Fibroblast of mammary gland (primary cell): ENCODE results near the gene CHM.
"Not testable (repeated sequence)": the region's sequence is repeated elsewhere in the genome, so short reads cannot be mapped to it uniquely, and the experiment has no call there.

ENCODE experiments used
- DNase-seq: peaks from one replicate; pipeline ENCODE4 v3.0.0-alpha.2; 2010; ENCODE audit warnings: low read depth
- H3K4me3 ChIP-seq: 2 replicates; pipeline ENCODE4 v1.5.1; 2011; ENCODE audit warnings: low read depth, mild to moderate bottlenecking, low read length, moderate library complexity; ENCODE audit not compliant: control insufficient read depth
- CTCF ChIP-seq: conservative IDR thresholded peaks from 2 replicates; pipeline ENCODE4 v1.5.1; 2011; ENCODE audit warnings: low read depth, low read length, inconsistent platforms; ENCODE audit not compliant: control insufficient read depth, insufficient read depth

The CHM gene

GRCh38 chrX:86016139-86016538, 31.2 kb downstream of the CHM start:
- no peak for DNase-seq
- H3K4me3 ChIP-seq: no peak overlapping the region
- TF ChIP-seq CTCF: no peak

GRCh38 chrX:86014959-86015358, 32.4 kb downstream of the CHM start:
- H3K4me3 ChIP-seq, DNase-seq: not testable (repeated sequence)

GRCh38 chrX:86014421-86014820, 32.9 kb downstream of the CHM start:
- H3K4me3 ChIP-seq: no peak overlapping the region
- no peak for DNase-seq
- TF ChIP-seq CTCF: no peak

GRCh38 chrX:86013792-86014191, 33.6 kb downstream of the CHM start:
- DNase-seq: no peak
- no peak for TF ChIP-seq CTCF
- no peak overlapping the region for H3K4me3 ChIP-seq

GRCh38 chrX:86012188-86012587, 35.2 kb downstream of the CHM start:
- H3K4me3 ChIP-seq: no peak overlapping the region
- no peak for DNase-seq
- no peak for TF ChIP-seq CTCF

- H3K4me3 ChIP-seq, DNase-seq: not testable (repeated sequence)
Measured at GRCh38 chrX:86009803-86010202, 37.6 kb downstream of the CHM start.

GRCh38 chrX:86007891-86008290, 39.5 kb downstream of the CHM start:
- not testable (repeated sequence) for DNase-seq, H3K4me3 ChIP-seq

GRCh38 chrX:86002076-86002896, 45.1 kb downstream of the CHM start:
- TF ChIP-seq CTCF: no peak
- no peak overlapping the region for H3K4me3 ChIP-seq
- DNase-seq: peak; percentile 17

- DNase-seq: no peak
- TF ChIP-seq CTCF: no peak
- H3K4me3 ChIP-seq: no peak overlapping the region
Measured at GRCh38 chrX:85998954-85999353, 48.4 kb downstream of the CHM start.
